ENCODE data around the gene CWH43.
"Not testable (repeated sequence)": the region's sequence is repeated elsewhere in the genome, so short reads cannot be mapped to it uniquely, and the experiment has no call there.

Gene CWH43

GRCh38 chr4:48979914-48980579 is 6.0 kb upstream of the CWH43 start:
- DNase-seq: no peak

DNA sequence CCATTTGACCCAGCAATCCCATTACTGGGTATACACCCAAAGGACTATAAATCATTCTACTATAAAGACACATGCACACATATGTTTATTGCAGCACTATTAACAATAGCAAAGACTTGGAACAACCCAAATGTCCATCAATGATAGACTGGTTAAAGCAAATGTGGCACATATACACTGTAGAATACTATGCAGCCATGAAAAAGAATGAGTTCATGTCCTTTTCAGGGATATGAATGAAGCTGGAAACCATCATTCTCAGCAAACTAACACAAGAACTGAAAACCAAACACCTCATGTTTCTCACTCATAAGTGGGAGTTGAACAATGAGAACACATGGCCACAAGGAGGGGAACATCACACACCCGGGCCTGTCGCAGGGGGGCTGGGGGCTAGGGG is 2.1 kb upstream of the CWH43 start:
- not testable (repeated sequence) for DNase-seq

GRCh38 chr4:48985602-48985975 is 486 bp upstream of the CWH43 start:
- DNase-seq: no peak

- no peak for DNase-seq
These were observed 634 bp downstream of the CWH43 start for GRCh38 chr4:48986654-48987164.

DNA sequence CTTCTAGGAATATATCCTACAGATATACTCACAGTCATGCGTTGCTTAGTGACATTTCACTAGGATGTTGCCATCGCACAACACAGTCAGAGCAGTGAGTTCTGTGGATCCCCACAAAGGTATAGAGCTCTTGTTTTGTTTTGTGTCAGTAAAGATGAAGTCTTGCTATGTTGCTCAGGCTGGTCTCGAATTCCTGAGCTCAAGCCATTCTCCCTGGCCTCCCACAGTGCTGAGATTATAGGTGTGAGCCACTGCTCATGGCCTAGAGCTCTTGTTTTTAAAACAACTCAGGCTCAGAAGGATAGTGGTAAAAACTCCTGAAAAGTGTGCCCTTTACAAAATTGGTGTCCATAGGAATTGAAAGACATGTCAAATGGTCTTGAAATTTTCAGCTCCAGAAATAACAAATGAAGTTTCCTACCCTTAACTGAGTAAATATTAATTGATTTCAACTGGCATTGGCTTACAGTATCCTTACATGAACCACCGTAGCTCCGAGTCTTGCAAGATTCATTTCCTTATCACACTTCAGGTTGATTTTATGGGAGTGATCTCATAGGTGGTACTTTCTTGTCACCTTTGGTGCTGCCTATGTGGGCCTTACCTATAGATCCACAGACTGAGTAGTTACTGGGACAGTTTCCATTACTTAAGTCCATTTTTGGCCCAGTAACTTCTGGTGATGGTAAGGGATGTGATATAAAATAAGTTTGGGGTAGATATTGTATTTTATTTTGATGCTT is 3.6 kb downstream of the CWH43 start:
- DNase-seq: no peak

DNA sequence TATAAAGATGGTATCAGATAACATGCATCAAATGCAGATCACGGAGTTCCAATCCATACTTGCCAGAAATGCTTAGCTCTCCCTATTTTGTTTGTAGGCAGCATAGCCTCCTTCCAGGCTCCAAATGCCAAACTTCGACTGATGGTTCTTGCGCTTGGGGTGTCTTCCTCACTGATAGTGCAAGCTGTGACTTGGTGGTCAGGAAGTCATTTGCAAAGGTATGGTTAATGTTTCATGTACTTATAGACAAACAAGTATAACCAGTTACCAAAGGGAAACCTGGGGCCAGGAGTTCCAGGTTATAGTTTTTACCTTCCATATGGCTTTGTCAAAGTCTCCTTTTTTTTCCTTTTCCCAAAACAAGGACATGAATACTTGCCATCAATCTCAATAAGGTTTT is 5.3 kb downstream of the CWH43 start:
- no peak for DNase-seq

DNA sequence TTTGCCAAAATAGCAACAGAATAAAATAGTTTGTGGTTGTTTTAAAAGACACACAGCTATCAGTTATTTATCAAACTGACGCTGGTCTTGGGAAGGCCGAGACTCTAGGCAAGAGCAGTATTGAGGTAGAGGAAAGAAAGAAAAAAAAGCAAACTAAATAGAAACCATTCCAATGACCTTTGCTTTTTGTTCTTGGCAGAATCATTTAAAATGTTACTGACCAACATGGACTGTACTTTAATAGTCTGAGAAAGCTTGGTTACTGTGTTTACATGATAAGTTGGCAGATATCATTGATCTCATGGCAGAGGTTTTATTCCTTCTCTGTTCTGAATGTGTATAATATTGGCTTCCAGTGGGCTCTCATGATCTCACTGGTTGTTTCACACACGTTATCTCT is 11.9 kb downstream of the CWH43 start:
- no peak for DNase-seq

GRCh38 chr4:48998440-48998839 is 12.4 kb downstream of the CWH43 start:
- no peak for DNase-seq

DNA sequence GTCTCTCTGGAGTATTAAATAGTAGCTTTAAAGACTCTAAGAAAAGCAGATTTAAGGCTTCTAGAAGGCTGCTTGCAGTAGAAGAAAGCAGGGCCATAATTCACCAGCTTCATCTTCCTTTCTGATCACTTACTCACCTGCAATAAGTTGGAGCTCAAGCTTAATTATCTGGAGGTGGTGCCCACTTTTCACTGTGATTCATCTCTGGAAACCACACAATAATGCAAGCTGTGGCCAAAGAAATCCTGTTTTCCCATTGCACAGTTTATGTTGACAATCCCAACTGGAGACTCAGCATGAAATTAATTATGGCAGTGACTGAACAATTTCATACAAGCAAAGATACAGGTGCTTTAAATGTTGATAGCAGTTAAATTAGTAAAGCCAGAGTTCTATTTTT is 14.7 kb downstream of the CWH43 start:
- no peak for DNase-seq

DNA sequence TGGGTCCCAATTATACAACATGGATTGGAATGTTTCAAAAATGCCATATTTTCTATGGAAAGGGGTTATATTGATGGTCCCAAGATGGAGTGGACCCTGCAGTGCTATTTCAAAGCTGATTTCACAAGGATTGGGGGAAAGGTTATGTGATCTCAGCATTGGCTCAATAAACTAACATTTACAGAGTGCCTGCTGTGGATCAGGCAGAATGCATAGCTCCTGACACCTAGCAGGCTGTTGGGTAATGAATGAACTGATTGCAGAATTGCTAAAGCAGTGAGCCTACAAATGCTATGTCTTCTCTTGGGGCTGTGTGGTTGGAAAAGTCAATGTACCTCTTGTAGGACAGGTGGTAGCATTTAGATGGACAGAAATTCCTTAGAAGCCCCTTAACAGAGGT is 16.9 kb downstream of the CWH43 start:
- DNase-seq: no peak

- DNase-seq: no peak
These were observed 32.7 kb downstream of the CWH43 start for GRCh38 chr4:49018718-49019295.

DNA sequence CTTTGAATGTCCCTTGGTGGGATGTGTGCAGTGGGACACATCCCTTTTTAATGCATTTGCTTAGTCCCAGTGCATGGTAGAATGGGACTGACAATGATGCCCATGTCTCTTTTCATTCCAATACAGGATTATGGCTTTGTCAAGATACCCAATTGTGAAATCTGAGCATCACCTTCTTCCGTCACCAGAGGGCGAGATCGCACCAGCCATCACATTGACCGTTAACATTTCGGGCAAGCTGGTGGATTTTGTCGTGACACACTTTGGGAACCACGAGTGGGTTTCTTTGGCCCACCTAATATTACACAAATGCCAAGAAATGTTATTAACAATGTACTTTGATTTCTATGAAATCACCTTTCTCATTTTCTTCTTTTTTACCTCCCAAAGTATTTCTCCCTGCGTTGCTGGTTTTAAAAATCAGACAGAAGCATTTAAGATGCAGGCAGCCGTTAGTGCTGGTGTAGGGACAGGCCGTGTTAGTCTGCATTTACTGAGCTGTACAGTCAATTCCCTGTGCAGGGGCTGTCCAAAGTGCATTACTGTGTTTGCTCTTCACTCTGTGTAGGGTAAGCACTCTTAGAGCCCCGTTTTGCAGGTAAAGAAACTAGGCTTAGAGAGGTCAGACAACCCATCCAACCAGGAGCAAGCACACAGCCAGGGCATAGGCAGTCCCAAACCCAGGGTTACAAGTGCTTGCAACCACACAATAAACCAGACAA is 46.5 kb downstream of the CWH43 start:
- no peak for DNase-seq

DNA sequence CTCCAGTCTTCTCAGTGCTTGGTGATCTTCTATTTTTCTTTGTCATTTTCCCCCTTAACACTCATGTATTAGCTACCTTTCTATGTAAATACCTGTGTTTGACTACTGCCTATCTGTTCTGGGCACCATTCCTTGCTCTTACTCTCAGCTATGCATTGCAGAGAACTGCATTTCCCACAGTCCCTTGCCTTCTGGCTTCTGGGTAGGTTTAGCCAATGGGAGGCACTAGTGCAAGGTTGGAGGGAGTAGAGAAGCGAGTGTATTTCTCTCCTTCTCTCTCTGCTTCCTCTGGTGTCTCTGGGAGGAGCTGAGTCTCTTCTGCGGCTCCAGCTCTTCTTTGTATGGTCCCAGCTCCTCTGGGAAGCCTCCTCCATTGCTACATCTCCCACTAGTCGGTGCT is 50.5 kb downstream of the CWH43 start:
- DNase-seq: no peak

DNA sequence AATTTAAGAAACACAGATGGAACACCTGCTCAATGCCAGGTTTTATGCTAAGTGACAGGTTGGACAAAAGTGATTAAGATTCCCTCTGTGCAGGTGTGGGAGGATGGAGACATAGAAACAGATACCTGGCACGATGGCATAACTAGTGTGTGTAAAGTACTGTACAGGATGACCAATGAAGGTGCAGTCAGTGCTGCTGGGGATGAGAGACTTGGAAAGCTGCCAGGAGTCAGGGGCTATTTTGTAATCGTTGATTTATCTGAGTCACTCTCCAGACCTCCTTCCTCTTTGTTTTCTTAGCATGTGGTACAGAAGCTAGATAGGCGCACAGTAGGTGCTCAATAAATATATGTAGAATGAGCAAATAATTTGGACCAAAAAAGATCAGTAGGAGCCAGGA is 58.2 kb downstream of the CWH43 start:
- DNase-seq: no peak

- no peak for DNase-seq
These were observed 72.2 kb downstream of the CWH43 start for GRCh38 chr4:49058306-49058705.

DNA sequence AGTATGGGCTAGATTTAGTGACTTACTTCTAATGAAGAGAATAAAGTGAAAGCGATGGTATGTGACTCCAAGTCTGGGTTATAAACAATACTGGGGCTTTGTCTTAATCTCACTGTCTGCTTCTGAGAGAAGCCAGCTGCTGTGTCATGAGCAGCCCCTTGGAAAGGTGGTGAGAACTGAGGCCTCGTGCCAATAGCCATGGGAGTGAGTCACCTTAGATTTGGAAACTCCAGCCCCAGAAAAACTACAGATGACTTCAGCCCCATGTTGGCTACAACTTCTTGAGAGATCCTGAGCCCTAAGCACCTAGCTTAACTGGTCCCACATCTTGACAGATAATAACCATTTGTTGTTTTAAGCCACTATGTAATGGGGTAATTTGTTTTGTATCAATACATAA is 77.6 kb downstream of the CWH43 start:
- DNase-seq: no peak

- DNase-seq: not testable (repeated sequence)
These were observed 86.1 kb downstream of the CWH43 start for GRCh38 chr4:49072196-49072595.

DNA sequence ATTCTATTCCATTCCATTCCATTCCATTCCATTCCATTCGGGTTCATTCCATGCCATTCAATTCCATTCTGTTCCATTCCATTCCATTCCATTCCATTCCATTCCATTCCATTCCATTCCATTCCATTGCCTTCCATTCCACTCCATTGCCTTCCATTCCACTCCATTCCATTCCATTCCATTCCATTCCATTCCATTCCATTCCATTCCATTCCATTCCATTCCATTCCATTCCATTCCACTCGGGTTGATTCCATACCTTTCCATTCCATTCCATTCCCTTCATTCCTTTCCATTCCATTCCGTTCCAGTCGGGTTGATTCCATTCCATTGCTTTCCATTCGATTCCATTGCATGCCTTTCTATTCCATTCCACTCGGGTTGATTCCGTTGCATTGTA is 105.8 kb downstream of the CWH43 start:
- DNase-seq: not testable (repeated sequence)

DNA sequence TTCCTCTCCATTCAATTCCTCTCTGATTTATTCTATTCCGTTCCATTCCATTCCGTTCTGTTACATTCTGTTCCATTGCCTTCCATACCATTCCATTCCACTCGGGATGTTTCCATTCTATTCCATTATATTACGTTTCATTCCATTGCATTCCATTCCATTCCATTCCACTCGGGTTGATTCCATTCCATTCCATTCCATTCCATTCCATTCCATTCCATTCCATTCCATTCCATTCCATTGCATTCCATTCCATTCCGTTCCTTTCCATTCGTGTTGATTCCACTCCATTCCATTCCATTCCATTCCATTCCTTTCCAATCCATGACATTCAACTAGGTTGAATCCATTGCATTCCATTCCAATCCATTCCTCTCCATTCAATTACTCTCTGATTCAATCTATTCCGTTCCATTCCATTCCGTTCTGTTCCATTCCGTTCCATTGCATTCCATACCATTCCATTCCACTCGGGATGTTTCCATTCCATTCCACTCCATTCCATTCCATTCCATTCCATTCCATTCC is 106.6 kb downstream of the CWH43 start:
- not testable (repeated sequence) for DNase-seq

- DNase-seq: not testable (repeated sequence)
These were observed 110.1 kb downstream of the CWH43 start for GRCh38 chr4:49096215-49096614.

- not testable (repeated sequence) for DNase-seq
These were observed 110.6 kb downstream of the CWH43 start for GRCh38 chr4:49096627-49097026.

GRCh38 chr4:49097071-49097470 is 111.0 kb downstream of the CWH43 start:
- not testable (repeated sequence) for DNase-seq

DNA sequence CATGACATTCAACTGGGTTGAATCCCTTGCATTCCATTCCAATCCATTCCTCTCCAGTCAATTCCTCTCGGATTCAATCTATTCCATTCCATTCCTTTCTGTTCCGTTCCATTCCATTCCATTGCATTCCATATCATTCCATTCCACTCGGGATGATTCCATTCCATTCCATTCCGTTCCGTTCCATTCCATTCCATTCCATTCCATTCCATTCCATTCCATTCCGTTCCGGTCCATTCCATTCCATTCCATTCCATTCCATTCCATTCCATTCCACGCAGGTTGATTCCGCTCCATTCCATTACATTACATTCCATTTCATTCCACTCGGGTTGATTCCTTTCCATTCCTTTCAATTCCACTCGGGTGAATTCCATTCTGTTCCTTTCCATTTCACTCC is 111.4 kb downstream of the CWH43 start:
- not testable (repeated sequence) for DNase-seq
